Measurements from ENCODE around the gene SAMD8.

Gene SAMD8

GRCh38 chr10:75111365-75111906 lies at the start of gene SAMD8:
SAMD8 (plus strand) TSS chr10:75111656; CDS start chr10:75150529, 38,873 bp downstream.
- TF ChIP-seq CTCF (IDR thresholded peaks at IDR 0.05) = no peak; the same call in 1 of the 2 replicates

- no peak for TF ChIP-seq CTCF (IDR thresholded peaks at IDR 0.05)
Observed at GRCh38 chr10:75061709-75062505, 49.5 kb upstream of the SAMD8 start.

DNA sequence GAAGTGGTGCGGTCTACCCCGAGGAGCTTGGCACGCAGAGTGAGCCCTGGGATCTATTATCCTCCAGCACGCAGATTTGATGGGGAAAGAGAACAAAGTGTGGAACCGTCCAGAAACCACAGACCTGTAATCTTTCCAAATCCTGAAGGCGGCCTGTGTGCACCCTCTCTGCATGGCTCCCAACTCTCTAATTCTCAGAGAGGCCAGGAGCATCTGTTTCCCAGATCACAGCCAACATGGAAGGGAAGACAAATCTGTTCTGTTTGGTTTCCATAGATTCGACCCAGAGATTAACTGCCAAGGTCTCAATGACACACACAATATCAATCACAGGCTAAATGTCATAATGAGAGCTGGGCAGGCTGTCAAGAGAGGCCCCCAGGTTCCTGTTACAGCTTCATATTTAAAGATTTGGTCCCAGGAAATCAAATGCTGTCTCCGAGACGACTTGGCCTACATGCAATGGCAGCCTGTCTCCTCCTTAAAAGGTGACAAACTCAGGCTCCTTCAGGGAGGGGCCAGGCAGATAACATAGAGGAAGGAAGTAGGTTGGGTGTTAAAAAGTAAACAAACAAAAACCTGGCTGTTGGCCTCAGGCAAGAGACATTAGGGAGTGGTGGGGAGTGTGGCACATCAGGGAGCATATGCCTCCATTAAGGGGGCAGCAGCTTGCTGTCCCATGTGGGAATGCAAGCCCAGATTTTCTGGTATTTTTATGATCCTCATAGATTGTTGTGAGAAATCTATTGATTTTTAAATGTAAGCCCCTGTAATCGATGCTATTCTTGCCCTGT lies 48.8 kb upstream of the SAMD8 start:
- no peak for TF ChIP-seq CTCF (IDR thresholded peaks at IDR 0.05)

DNA sequence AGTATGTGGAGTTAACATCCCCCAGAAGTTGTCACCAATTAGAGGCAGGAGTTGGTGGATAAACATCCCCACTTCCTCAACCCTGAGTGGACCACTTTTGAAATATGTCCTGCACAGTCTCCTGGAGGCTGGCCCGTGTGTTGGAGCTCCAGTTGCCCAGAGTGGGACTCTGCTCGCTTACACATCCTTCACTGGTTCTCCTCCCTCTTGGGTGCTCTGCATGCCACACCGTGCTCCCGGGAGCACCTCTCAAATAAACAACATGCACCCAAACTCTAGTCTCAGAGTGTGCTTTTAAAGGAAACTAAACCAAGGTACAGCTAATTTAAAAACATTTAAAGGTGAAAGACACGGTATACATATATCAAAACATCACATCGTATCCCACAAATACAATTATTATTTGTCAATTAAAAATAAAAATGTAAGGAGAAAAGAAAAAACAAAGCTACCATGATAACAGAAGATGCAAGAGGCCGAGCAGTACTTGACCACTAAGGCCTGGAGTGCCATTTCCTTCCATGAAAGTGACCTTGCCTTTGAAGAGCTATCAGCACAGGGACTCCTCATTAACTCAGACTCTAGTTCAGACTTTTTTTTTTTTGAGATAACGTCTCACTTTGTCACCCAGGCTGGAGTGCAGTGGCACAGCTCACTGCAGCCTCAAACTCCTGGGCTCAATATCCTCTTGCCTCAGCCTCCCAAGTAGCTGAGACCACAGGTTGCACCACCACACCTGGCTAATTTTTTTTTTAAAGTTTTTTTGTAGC lies 47.8 kb upstream of the SAMD8 start:
- TF ChIP-seq CTCF (IDR thresholded peaks at IDR 0.05) = no peak

DNA sequence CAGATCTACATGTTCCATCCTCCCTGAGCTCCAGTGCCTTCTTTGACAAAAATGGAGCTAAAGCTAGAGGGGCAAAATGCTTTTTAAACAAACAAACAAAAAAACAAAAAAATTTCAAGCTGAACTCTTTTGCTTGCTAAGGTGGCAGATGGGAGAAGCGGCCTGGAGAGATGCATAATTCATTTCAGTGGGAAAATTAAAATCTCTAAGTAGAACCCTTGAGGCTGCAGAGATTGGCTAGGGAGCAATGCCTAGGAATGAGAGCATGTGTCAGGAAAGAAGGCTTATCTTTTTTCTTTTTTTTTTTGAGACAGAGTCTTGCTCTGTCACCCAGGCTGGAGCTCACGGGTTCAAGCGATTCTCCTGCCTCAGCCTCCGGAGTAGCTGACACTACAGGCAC lies 46.4 kb upstream of the SAMD8 start:
- no peak for TF ChIP-seq CTCF (IDR thresholded peaks at IDR 0.05)

DNA sequence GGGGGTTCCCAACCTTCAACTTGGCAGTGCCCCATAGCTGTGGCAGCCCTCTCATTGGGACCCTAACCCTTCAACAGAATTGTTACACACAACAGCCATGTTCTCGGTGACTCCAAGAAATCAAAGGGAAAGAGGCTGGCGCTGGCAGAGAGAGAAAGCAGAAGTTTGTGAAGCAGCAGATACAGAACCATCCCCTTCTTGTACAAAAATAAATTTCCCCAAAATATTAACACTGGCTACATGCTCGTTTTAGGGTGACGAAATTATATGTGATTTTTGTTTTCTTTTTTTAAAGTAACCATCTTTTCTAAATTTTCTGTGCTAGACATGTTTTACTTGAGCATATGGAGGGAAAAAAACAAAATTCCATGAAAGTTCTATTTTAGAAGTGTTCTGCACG lies 45.2 kb upstream of the SAMD8 start:
- TF ChIP-seq CTCF (IDR thresholded peaks at IDR 0.05) = no peak

DNA sequence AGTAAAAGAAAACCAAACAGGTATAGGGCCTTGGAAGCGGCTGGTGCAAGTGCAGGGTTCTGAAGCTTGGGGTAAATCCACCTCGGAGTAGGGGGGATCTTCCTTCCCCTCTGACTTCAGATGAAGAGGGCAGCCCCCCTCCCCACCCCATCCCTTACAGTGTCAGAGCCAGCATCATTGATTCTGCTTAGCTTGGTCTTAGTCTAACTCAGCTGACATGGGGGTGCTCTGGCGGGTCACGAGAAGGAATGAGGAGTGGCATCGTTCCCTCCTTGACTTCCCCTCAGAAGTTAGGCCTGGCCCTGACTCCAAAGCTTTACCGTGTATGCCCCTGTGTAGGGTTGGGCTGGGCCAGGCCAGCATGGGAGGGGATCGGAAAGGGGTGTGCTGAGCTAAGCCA lies 44.2 kb upstream of the SAMD8 start:
- no peak for TF ChIP-seq CTCF (IDR thresholded peaks at IDR 0.05)

Measured in LNCAP (cell line).